OCI-LY1 (cell line): Measurements from ENCODE around the gene GNAS-AS1.

ENCODE experiments used
- H2AFZ ChIP-seq: fragments of 200-600 bp; sonication (generic), shearing (Covaris generic); 2 replicates; pipeline ENCODE4 v1.6.0; 2014; ENCODE audit warnings: antibody characterized with exemption, mild to moderate bottlenecking, low read length
- H3F3A ChIP-seq: fragments of 200-600 bp; sonication (generic), shearing (Covaris generic); 2 replicates; pipeline ENCODE4 v1.6.0; 2014; ENCODE audit warnings: mild to moderate bottlenecking, antibody characterized with exemption, low read length, moderate library complexity; ENCODE audit not compliant: insufficient read depth
- H3K27ac ChIP-seq: fragments of 200-600 bp; sonication (generic); 2 replicates; pipeline ENCODE4 v1.5.1; 2014; ENCODE audit warnings: low read length, mixed run types, mild to moderate bottlenecking, low read depth; ENCODE audit not compliant: poor library complexity, severe bottlenecking
- H3K27me3 ChIP-seq: fragments of 200-600 bp; sonication (generic); 2 replicates; pipeline ENCODE4 v1.6.0; 2014; ENCODE audit warnings: antibody characterized with exemption, mild to moderate bottlenecking, low read length, moderate library complexity; ENCODE audit not compliant: insufficient read depth
- H3K36me3 ChIP-seq: fragments of 200-600 bp; sonication (generic); 2 replicates; pipeline ENCODE4 v1.6.1; 2014; ENCODE audit warnings: mild to moderate bottlenecking, antibody characterized with exemption, low read length, moderate library complexity, mixed read lengths; ENCODE audit not compliant: insufficient read depth
- H3K4me1 ChIP-seq: fragments of 200-600 bp; sonication (generic); 2 replicates; pipeline ENCODE4 v1.5.1; 2014; ENCODE audit warnings: mild to moderate bottlenecking, low read length, moderate library complexity; ENCODE audit not compliant: insufficient read depth, severe bottlenecking
- H3K4me2 ChIP-seq: fragments of 200-600 bp; sonication (generic), shearing (Covaris generic); 2 replicates; pipeline ENCODE4 v1.6.1; 2014; ENCODE audit warnings: low read length
- H3K4me3 ChIP-seq: fragments of 200-600 bp; sonication (generic); 2 replicates; pipeline ENCODE4 v1.5.1; 2014; ENCODE audit warnings: low read length, low read depth, mild to moderate bottlenecking, mixed read lengths; ENCODE audit not compliant: poor library complexity, severe bottlenecking
- H3K79me2 ChIP-seq: fragments of 200-600 bp; shearing (Covaris generic); 2 replicates; pipeline ENCODE4 v1.6.1; 2016; ENCODE audit warnings: mixed run types, low read length, mixed read lengths; ENCODE audit not compliant: insufficient read depth
- H3K9ac ChIP-seq: fragments of 200-600 bp; sonication (generic), shearing (Covaris generic); 2 replicates; pipeline ENCODE4 v1.6.1; 2014; ENCODE audit warnings: mild to moderate bottlenecking, low read length, mixed read lengths
- H3K9me2 ChIP-seq: fragments of 200-600 bp; sonication (generic), shearing (Covaris generic); 2 replicates; pipeline ENCODE4 v1.6.1; 2014; ENCODE audit warnings: low read depth, mild to moderate bottlenecking, low read length, mixed read lengths
- H3K9me3 ChIP-seq: fragments of 200-600 bp; shearing (Covaris generic); 2 replicates; pipeline ENCODE4 v1.6.1; 2014; ENCODE audit warnings: low read length, mixed read lengths
- H4K20me1 ChIP-seq: fragments of 200-600 bp; sonication (generic), shearing (Covaris generic); 2 replicates; pipeline ENCODE4 v1.6.0; 2016; ENCODE audit warnings: mild to moderate bottlenecking, low read length; ENCODE audit not compliant: insufficient read depth
- CTCF ChIP-seq: fragments of 200-600 bp; sonication (generic), shearing (Covaris generic); IDR thresholded peaks from 2 replicates; pipeline ENCODE4 v1.5.1; 2017; ENCODE audit warnings: mild to moderate bottlenecking, antibody characterized with exemption, low read length, moderate library complexity, mixed read lengths
- EZH2 ChIP-seq: fragments of 200-600 bp; sonication (generic), shearing (Covaris generic); IDR thresholded peaks from 2 replicates; pipeline ENCODE4 v1.8.0; 2017; ENCODE audit warnings: borderline replicate concordance, mixed run types, mild to moderate bottlenecking, antibody characterized with exemption, low read length, moderate library complexity, mixed read lengths

Gene GNAS-AS1

GRCh38 chr20:58810879-58811250, 39.8 kb downstream of the GNAS-AS1 start:
- no peaks in the 10 kb centered on the region for H3K27me3 ChIP-seq
- no peak overlapping the region for H3K27ac ChIP-seq
- no peak overlapping the region for H3K4me2 ChIP-seq
- TF ChIP-seq CTCF (no peak), EZH2 (no peak)
- no peaks in the 10 kb centered on the region for H3F3A ChIP-seq
- no peaks in the 10 kb centered on the region for H4K20me1 ChIP-seq
- no peaks in the 10 kb centered on the region for H3K36me3 ChIP-seq
- no peaks in the 10 kb centered on the region for H3K9me2 ChIP-seq
- no peak overlapping the region for H3K9ac ChIP-seq
- H3K9me3 ChIP-seq, result no peaks in the 10 kb centered on the region
- H2AFZ ChIP-seq, result no peak overlapping the region
- no peaks in the 10 kb centered on the region for H3K4me1 ChIP-seq
- no peak overlapping the region for H3K4me3 ChIP-seq
- no peaks in the 10 kb centered on the region for H3K79me2 ChIP-seq

GRCh38 chr20:58810116-58810878, 40.4 kb downstream of the GNAS-AS1 start:
- Histone ChIP-seq H3K4me1 (no peaks in the 10 kb centered on the region), H3K79me2 (no peaks in the 10 kb centered on the region), H3K9me2 (no peaks in the 10 kb centered on the region), H4K20me1 (no peaks in the 10 kb centered on the region), H3K27ac (no peak overlapping the region), H3K9me3 (no peaks in the 10 kb centered on the region), H3K4me2 (no peak overlapping the region), H3K36me3 (no peaks in the 10 kb centered on the region), H3K4me3 (no peak overlapping the region), H3F3A (no peaks in the 10 kb centered on the region), H2AFZ (no peak overlapping the region), H3K9ac (no peak overlapping the region), H3K27me3 (no peaks in the 10 kb centered on the region)
- no peak for TF ChIP-seq CTCF
- no peak for TF ChIP-seq EZH2

GRCh38 chr20:58808271-58809046, 42.2 kb downstream of the GNAS-AS1 start:
- Histone ChIP-seq H3K27me3 (0 out of 2 replicates have a peak, but pooled peaks cover 3% of the 10 kb centered on the region), H3K9me2 (no peaks in the 10 kb centered on the region), H2AFZ (no peak overlapping the region), H3K4me2 (no peak overlapping the region), H3K4me1 (no peaks in the 10 kb centered on the region), H3F3A (no peaks in the 10 kb centered on the region), H4K20me1 (no peaks in the 10 kb centered on the region), H3K27ac (no peak overlapping the region), H3K9ac (no peak overlapping the region), H3K4me3 (no peak overlapping the region), H3K36me3 (no peaks in the 10 kb centered on the region), H3K79me2 (no peaks in the 10 kb centered on the region), H3K9me3 (no peaks in the 10 kb centered on the region)
- TF ChIP-seq CTCF (no peak), EZH2 (no peak)
